ENCODE data around the gene KDM2A. TPM values are rescaled to one million over a fixed set of nuclear protein-coding genes. Genes with fewer than 3 reads are reported as not detected.
A peak's percentile ranks its signal among the peaks of the same experiment; 100 is the strongest.

The KDM2A gene
- total and polyA plus RNA-seq, 2 of the 13 experiments (the other 11 are each of a cell fraction or from before 2014, with no cell fraction given) = 31.3 to 31.4 TPM

DNA sequence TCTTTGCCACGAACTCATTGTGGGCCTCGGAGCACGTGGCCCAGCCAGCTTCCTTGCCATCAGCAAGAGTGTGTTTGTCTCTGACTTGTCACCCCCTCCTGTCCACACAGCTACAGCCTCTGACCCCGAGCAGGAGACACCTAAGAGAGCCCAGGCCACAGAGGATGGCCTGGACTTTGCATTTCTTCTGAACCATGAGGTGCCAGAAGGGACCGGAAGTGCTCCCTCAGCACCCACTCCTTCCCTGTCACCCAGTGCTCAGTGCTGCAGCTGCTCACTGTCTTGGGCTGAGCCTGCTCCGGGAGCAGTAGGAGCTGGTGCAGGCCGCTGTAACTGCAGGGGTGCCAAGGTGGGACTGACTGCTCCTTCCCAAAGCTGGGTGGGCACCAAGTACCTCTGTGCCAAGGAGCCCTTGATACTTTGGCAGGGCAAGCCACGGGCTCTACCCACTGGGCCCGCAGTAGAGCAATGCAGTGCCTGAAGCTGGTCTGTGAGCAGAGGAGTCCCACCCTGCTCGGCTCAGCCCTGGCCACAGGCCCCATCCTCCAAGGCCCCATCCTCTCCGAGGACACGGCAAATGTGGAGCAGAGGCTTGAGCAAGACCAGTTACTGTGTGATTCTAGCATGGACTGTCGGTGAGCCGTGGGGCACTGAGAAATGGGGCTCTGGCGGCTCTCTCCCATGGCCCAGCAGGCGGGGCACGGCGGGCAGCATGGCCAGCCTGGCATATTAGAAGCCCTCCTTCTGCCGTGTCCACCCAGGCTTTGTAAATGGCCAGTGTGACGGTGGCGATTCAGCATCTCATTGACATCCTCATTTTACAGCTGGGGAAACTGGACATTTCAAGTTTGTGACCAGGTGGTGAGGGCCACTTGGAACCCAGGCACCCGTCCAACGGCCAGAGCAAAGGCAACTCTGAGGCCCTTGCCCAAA lies 153.5 kb downstream of the KDM2A start:
- Histone ChIP-seq H3K4me2 (ENCODE audit: low read depth, low read length) (no peak overlapping the region), H3K4me3 (replicated peaks in 1 of 3; ENCODE audit: insufficient read depth in 1 of 3, low read depth in 2 of 3, low read length in 3 of 3) (no peak overlapping the region), H3K9me3 (ENCODE audit: low read length) (no peaks in the 10 kb centered on the region), H3K4me1 (ENCODE audit: insufficient read depth, low read length) (peaks cover 39% of the 10 kb centered on the region), H3K79me2 (ENCODE audit: insufficient read depth, low read length) (peaks cover 68% of the 10 kb centered on the region), H3K36me3 (replicated peaks in 1 of 2; ENCODE audit: control insufficient read depth in 1 of 2, insufficient read depth in 2 of 2, low read length in 2 of 2) (peaks cover 12 to 66% of the 10 kb centered on the region in 2 experiments), H3K9ac (ENCODE audit: insufficient read depth, low read depth, low read length) (no peak overlapping the region), H3K27me3 (ENCODE audit: control insufficient read depth in 1 of 2, insufficient read depth in 2 of 2, low read length in 2 of 2) (no peaks in the 10 kb centered on the region), H2AFZ (ENCODE audit: low read length) (no peak overlapping the region), H3K27ac (ENCODE audit: extremely low read length, insufficient read depth, low read length) (no peak overlapping the region), H4K20me1 (ENCODE audit: insufficient read depth, low read length) (peaks cover 47% of the 10 kb centered on the region)
- no peak for ATAC-seq
- 97% methylated on average over 10 of the region's 23 CpGs for WGBS (ENCODE audit: low lambda C conversion rate)
- ChIA-PET CTCF (ENCODE audit: low intra/inter-chr PET ratio, low total read pairs) (no interaction called here), POLR2A (no interaction called here)
- FAIRE-seq = no peak
- in situ Hi-C loops (cut with HindIII; ENCODE audit: extremely low pct_ligation_motif_present, low pct_unique_long_range_greater_than_20kb) (no loop called here), intact Hi-C loops (cut with micrococcal nuclease; ENCODE audit: unreplicated experiment) (no loop called here)
- no peak for TF ChIP-seq ZNF556 (CRISPR knock-in tag; IDR thresholded peaks at IDR 0.05; ENCODE audit: borderline replicate concordance)
- TF ChIP-seq ATF7 (IDR thresholded peaks at IDR 0.05) = no peak
- TF ChIP-seq ATF7 (CRISPR knock-in tag; IDR thresholded peaks at IDR 0.05) = no peak
- no peak for TF ChIP-seq CREB1 (IDR thresholded peaks at IDR 0.05)
- no peak for TF ChIP-seq CREB1 (CRISPR knock-in tag; IDR thresholded peaks at IDR 0.05)
- TF ChIP-seq ZNF430 (CRISPR knock-in tag; IDR thresholded peaks at IDR 0.05) = no peak
- TF ChIP-seq RFXANK (CRISPR knock-in tag; IDR thresholded peaks at IDR 0.05) = no peak
- no peak for TF ChIP-seq ZNF292 (CRISPR knock-in tag; IDR thresholded peaks at IDR 0.05; ENCODE audit: borderline replicate concordance, low read depth)
- TF ChIP-seq ISX (CRISPR knock-in tag; conservative IDR thresholded peaks at IDR 0.05) = no peak
- peak; percentile 47; the same call in 1 of the 2 replicates for TF ChIP-seq ZNF263 (CRISPR knock-in tag; IDR thresholded peaks at IDR 0.05)
- no peak for TF ChIP-seq ZBTB8A (CRISPR knock-in tag; IDR thresholded peaks at IDR 0.05; ENCODE audit: borderline replicate concordance, low read depth)
- BruUV-seq (replicated peaks) = no TSS peak
- DNase-seq (ENCODE audit: low spot score) = no peak
